ENCODE data around the gene ADGRG7.
A peak's percentile ranks its signal among the peaks of the same experiment; 100 is the strongest.

The ADGRG7 gene

DNA sequence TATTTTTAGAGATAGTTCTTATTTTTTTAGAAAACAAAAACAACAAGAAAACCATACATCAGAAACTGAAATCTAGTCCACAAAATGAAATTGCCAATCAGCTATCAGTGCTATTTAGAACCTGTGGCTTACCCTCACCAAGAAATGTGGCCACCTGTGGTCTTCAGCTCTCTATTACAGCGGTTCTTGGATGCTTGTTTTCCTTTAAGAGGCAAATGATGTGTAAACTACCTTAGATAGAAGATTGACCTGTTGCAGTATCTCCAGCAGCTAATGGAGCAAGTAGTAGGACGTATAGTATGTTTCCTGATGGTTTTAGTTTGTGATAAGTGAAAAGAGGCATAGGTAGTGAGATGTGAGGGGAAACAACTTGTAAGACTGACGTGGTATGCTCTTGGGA is 121.1 kb downstream of the ADGRG7 start:
- TF ChIP-seq, protein P1, sequence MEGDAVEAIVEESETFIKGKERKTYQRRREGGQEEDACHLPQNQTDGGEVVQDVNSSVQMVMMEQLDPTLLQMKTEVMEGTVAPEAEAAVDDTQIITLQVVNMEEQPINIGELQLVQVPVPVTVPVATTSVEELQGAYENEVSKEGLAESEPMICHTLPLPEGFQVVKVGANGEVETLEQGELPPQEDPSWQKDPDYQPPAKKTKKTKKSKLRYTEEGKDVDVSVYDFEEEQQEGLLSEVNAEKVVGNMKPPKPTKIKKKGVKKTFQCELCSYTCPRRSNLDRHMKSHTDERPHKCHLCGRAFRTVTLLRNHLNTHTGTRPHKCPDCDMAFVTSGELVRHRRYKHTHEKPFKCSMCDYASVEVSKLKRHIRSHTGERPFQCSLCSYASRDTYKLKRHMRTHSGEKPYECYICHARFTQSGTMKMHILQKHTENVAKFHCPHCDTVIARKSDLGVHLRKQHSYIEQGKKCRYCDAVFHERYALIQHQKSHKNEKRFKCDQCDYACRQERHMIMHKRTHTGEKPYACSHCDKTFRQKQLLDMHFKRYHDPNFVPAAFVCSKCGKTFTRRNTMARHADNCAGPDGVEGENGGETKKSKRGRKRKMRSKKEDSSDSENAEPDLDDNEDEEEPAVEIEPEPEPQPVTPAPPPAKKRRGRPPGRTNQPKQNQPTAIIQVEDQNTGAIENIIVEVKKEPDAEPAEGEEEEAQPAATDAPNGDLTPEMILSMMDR (IDR thresholded peaks at IDR 0.05; ENCODE audit: low read depth, low read length), result no peak
- no peak overlapping the region for H3K4me3 ChIP-seq (replicated peaks in 1 of 2; ENCODE audit: low read depth in 2 of 2, low read length in 2 of 2)
- DNase-seq (ENCODE audit: low read depth in 2 of 2), result no peak

DNA sequence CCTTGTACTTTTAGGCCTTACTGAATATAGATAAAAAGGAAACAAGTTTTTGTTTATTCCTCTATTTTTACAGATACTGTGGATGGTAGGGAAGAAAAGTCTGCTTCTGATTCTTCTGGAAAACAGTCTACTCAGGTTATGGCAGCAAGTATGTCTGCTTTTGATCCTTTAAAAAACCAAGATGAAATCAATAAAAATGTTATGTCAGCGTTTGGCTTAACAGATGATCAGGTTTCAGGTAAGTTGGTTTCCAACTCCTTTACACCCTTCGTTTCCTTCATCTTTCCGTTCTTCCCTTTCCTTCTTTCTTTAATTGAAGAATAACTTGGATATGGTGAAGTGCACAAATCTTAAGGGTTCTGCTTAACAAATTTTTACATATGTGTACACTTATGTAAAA is 123.0 kb downstream of the ADGRG7 start:
- TF ChIP-seq, protein P1 (IDR thresholded peaks at IDR 0.05; ENCODE audit: low read depth, low read length), result no peak
- no peak overlapping the region for H3K4me3 ChIP-seq (replicated peaks in 1 of 2; ENCODE audit: low read depth in 2 of 2, low read length in 2 of 2)
- no peak for DNase-seq (ENCODE audit: low read depth in 2 of 2)

DNA sequence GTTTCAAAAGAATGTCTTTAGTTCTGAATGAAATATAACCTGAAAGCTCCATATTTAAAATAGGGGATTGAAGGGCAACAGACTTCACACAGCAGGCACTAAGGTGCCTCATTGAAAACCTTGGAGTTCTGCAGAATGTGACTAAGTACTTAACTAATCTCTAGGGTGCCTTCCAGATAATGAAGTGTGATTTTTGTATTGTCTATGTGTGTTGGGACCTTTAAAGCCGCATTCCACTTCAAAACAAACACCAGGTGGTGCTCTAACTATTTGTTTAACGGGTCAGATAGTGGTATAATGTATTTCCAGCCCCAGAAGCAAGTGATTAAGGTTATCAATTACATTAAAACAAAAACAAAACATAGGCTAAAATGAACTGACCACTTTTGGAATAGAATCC is 127.9 kb downstream of the ADGRG7 start:
- DNase-seq (ENCODE audit: low read depth in 2 of 2), result peak; percentile 37 to 49
- TF ChIP-seq, protein P1 (IDR thresholded peaks at IDR 0.05; ENCODE audit: low read depth, low read length), result peak; percentile 25
- H3K4me3 ChIP-seq (replicated peaks in 1 of 2; ENCODE audit: low read depth in 2 of 2, low read length in 2 of 2), result no peak overlapping the region

DNA sequence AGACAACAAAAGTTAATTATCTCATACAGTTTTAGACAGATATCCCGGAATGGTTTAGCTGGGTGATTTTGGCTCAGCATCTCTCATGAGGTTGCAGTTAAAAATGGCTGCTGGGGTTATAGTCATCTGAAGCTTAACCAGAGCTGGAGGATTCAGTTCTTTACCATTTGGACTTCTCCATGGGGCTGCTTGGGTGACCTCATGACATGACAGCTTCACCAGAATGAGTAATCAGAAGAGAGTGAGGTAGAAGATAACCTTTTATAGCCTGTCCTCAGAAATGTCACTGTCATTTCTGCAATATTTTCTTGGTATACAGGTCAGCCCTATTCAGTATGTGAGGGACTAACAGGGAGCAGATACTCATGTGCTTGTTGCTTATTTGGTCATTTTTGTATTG is 130.8 kb downstream of the ADGRG7 start:
- TF ChIP-seq, protein P1 (IDR thresholded peaks at IDR 0.05; ENCODE audit: low read depth, low read length), result no peak
- DNase-seq (ENCODE audit: low read depth in 2 of 2), result no peak
- no peak overlapping the region for H3K4me3 ChIP-seq (replicated peaks in 1 of 2; ENCODE audit: low read depth in 2 of 2, low read length in 2 of 2)

DNA sequence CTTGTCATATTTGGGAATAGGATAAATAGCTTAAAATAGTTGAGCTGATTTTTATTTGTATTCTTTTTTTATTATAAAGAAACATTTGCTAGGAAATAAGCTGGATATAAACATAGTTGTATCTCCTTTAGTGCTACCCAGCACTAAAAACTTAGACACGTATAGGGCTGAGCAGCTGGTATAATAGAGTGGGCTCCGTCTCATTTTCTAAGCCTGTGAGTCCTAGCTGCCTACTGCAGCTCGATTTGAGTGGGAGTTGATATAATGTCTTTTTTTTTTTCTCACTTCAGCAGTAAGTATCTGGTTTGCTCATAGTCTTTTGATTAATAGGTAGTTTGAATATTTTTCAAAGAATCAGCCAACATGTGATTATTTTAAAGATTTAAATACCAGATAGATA is 134.1 kb downstream of the ADGRG7 start:
- no peak for DNase-seq (ENCODE audit: low read depth in 2 of 2)
- TF ChIP-seq, protein P1 (IDR thresholded peaks at IDR 0.05; ENCODE audit: low read depth, low read length), result no peak

DNA sequence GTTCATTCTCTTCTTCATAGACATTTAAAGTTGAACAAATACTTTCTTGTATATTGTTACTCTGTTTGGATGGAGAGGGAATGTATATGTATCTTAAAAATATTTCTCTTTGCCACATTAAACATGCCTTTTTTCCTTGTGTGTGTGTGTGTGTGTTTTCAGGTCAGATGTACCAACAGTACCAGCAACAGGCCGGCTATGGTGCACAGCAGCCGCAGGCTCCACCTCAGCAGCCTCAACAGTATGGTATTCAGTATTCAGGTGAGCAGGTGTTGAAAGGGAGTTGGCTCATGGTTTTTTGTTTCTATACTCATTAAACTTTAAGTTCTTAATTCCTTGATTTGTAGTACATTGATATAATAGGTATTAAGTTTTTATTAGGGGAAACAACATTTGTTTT is 135.3 kb downstream of the ADGRG7 start:
- no peak for DNase-seq (ENCODE audit: low read depth in 2 of 2)
- TF ChIP-seq, protein P1 (IDR thresholded peaks at IDR 0.05; ENCODE audit: low read depth, low read length), result no peak
- no peak overlapping the region for H3K4me3 ChIP-seq (replicated peaks in 1 of 2; ENCODE audit: low read depth in 2 of 2, low read length in 2 of 2)

More for the DNA sequence above, 134.1 kb downstream of the ADGRG7 start:
- H3K4me3 ChIP-seq (replicated peaks in 1 of 2; ENCODE audit: low read depth in 2 of 2, low read length in 2 of 2), result no peak overlapping the region

All from cardiac fibroblast (primary cell).